ENCODE data around the gene E2F3.
"Not testable (repeated sequence)": the region's sequence is repeated elsewhere in the genome, so short reads cannot be mapped to it uniquely, and the experiment has no call there.

E2F3 gene

GRCh38 chr6:20487669-20488375 lies 86.1 kb downstream of the E2F3 start:
- Histone ChIP-seq H3K27me3 (ENCODE audit: insufficient read depth, low read length) (no peaks in the 10 kb centered on the region), H3K27ac (ENCODE audit: low read depth, low read length) (no peak overlapping the region), H3K9me3 (ENCODE audit: insufficient read depth, low read depth, low read length) (no peaks in the 10 kb centered on the region), H3K4me1 (ENCODE audit: insufficient read depth, low read length) (peaks cover 18% of the 10 kb centered on the region; the same call in 1 of the 2 replicates), H3K4me3 (ENCODE audit: low read length) (no peak overlapping the region), H3K9ac (ENCODE audit: low read depth, low read length) (no peak overlapping the region), H3K36me3 (ENCODE audit: insufficient read depth, low read length) (peaks cover 95% of the 10 kb centered on the region)
- WGBS = 92% methylated on average over 6 of the region's 6 CpGs

- no peaks in the 10 kb centered on the region for H3K9me3 ChIP-seq (ENCODE audit: insufficient read depth, low read depth, low read length)
- peaks cover 68% of the 10 kb centered on the region for H3K36me3 ChIP-seq (ENCODE audit: insufficient read depth, low read length)
- H3K27ac ChIP-seq (ENCODE audit: low read depth, low read length) = no peak overlapping the region
- H3K4me1 ChIP-seq (ENCODE audit: insufficient read depth, low read length) = 0 out of 2 replicates have a peak, but pooled peaks cover 5% of the 10 kb centered on the region
- no peak overlapping the region for H3K4me3 ChIP-seq (ENCODE audit: low read length)
- no peaks in the 10 kb centered on the region for H3K27me3 ChIP-seq (ENCODE audit: insufficient read depth, low read length)
- no peak overlapping the region for H3K9ac ChIP-seq (ENCODE audit: low read depth, low read length)
- 93% methylated on average over 6 of the region's 6 CpGs for WGBS
Measured at GRCh38 chr6:20490591-20490990, 88.9 kb downstream of the E2F3 start.

GRCh38 chr6:20492099-20492498 lies 90.4 kb downstream of the E2F3 start:
- 0 out of 2 replicates have a peak, but pooled peaks cover 5% of the 10 kb centered on the region for H3K4me1 ChIP-seq (ENCODE audit: insufficient read depth, low read length)
- H3K36me3 ChIP-seq (ENCODE audit: insufficient read depth, low read length) = peaks cover 55% of the 10 kb centered on the region
- no peak overlapping the region for H3K4me3 ChIP-seq (ENCODE audit: low read length)
- H3K9ac ChIP-seq (ENCODE audit: low read depth, low read length) = no peak overlapping the region
- no CpG with 5 or more reads among the region's 2 CpGs for WGBS
- H3K9me3 ChIP-seq (ENCODE audit: insufficient read depth, low read depth, low read length) = no peaks in the 10 kb centered on the region
- H3K27me3 ChIP-seq (ENCODE audit: insufficient read depth, low read length) = no peaks in the 10 kb centered on the region
- H3K27ac ChIP-seq (ENCODE audit: low read depth, low read length) = no peak overlapping the region

GRCh38 chr6:20497216-20498040 lies 95.7 kb downstream of the E2F3 start:
- H3K9ac ChIP-seq (ENCODE audit: low read depth, low read length) = no peak overlapping the region
- 0 out of 2 replicates have a peak, but pooled peaks cover under 1% of the 10 kb centered on the region for H3K4me1 ChIP-seq (ENCODE audit: insufficient read depth, low read length)
- WGBS = 93% methylated on average over 8 of the region's 8 CpGs
- no peaks in the 10 kb centered on the region for H3K27me3 ChIP-seq (ENCODE audit: insufficient read depth, low read length)
- no peaks in the 10 kb centered on the region for H3K9me3 ChIP-seq (ENCODE audit: insufficient read depth, low read depth, low read length)
- H3K27ac ChIP-seq (ENCODE audit: low read depth, low read length) = no peak overlapping the region
- peaks cover 3% of the 10 kb centered on the region for H3K36me3 ChIP-seq (ENCODE audit: insufficient read depth, low read length)
- H3K4me3 ChIP-seq (ENCODE audit: low read length) = no peak overlapping the region

GRCh38 chr6:20498041-20498385 lies 96.3 kb downstream of the E2F3 start:
- WGBS = 94% methylated on average over 2 of the region's 2 CpGs
- Histone ChIP-seq H3K9ac (ENCODE audit: low read depth, low read length) (no peak overlapping the region), H3K4me1 (ENCODE audit: insufficient read depth, low read length) (no peaks in the 10 kb centered on the region), H3K36me3 (ENCODE audit: insufficient read depth, low read length) (no peaks in the 10 kb centered on the region), H3K27ac (ENCODE audit: low read depth, low read length) (no peak overlapping the region), H3K27me3 (ENCODE audit: insufficient read depth, low read length) (no peaks in the 10 kb centered on the region), H3K4me3 (ENCODE audit: low read length) (no peak overlapping the region), H3K9me3 (ENCODE audit: insufficient read depth, low read depth, low read length) (no peaks in the 10 kb centered on the region)

- Histone ChIP-seq H3K27ac (ENCODE audit: low read depth, low read length) (no peak overlapping the region), H3K4me1 (ENCODE audit: insufficient read depth, low read length) (no peaks in the 10 kb centered on the region), H3K36me3 (ENCODE audit: insufficient read depth, low read length) (no peaks in the 10 kb centered on the region), H3K9ac (ENCODE audit: low read depth, low read length) (no peak overlapping the region), H3K9me3 (ENCODE audit: insufficient read depth, low read depth, low read length) (no peaks in the 10 kb centered on the region), H3K27me3 (ENCODE audit: insufficient read depth, low read length) (no peaks in the 10 kb centered on the region), H3K4me3 (ENCODE audit: low read length) (no peak overlapping the region)
- WGBS = 62% methylated on average over 1 of the region's 2 CpGs
Measured at GRCh38 chr6:20509212-20509611, 107.5 kb downstream of the E2F3 start.

- WGBS = 96% methylated on average over 2 of the region's 2 CpGs
- Histone ChIP-seq H3K27me3 (ENCODE audit: insufficient read depth, low read length) (no peaks in the 10 kb centered on the region), H3K4me1 (ENCODE audit: insufficient read depth, low read length) (no peaks in the 10 kb centered on the region), H3K4me3 (ENCODE audit: low read length) (no peak overlapping the region), H3K27ac (ENCODE audit: low read depth, low read length) (no peak overlapping the region), H3K9ac (ENCODE audit: low read depth, low read length) (no peak overlapping the region), H3K9me3 (ENCODE audit: insufficient read depth, low read depth, low read length) (no peaks in the 10 kb centered on the region), H3K36me3 (ENCODE audit: insufficient read depth, low read length) (no peaks in the 10 kb centered on the region)
Measured at GRCh38 chr6:20511852-20512251, 110.2 kb downstream of the E2F3 start.

GRCh38 chr6:20525208-20525607 lies 123.5 kb downstream of the E2F3 start:
- H3K4me3 ChIP-seq (ENCODE audit: low read length); H3K36me3 ChIP-seq (ENCODE audit: insufficient read depth, low read length); H3K9me3 ChIP-seq (ENCODE audit: insufficient read depth, low read depth, low read length); H3K9ac ChIP-seq (ENCODE audit: low read depth, low read length); H3K27me3 ChIP-seq (ENCODE audit: insufficient read depth, low read length); H3K27ac ChIP-seq (ENCODE audit: low read depth, low read length): not testable (repeated sequence)
- 95% methylated on average over 2 of the region's 3 CpGs for WGBS
- peaks cover 17% of the 10 kb centered on the region for H3K4me1 ChIP-seq (ENCODE audit: insufficient read depth, low read length)

GRCh38 chr6:20529086-20529448 lies 127.4 kb downstream of the E2F3 start:
- not testable (repeated sequence) for H3K27me3 ChIP-seq (ENCODE audit: insufficient read depth, low read length); H3K9me3 ChIP-seq (ENCODE audit: insufficient read depth, low read depth, low read length); H3K9ac ChIP-seq (ENCODE audit: low read depth, low read length); H3K27ac ChIP-seq (ENCODE audit: low read depth, low read length); H3K36me3 ChIP-seq (ENCODE audit: insufficient read depth, low read length); H3K4me3 ChIP-seq (ENCODE audit: low read length)
- H3K4me1 ChIP-seq (ENCODE audit: insufficient read depth, low read length) = peaks cover 14% of the 10 kb centered on the region
- WGBS = 41% methylated on average over 2 of the region's 5 CpGs

GRCh38 chr6:20532881-20533280 lies 131.2 kb downstream of the E2F3 start:
- Histone ChIP-seq H3K27me3 (ENCODE audit: insufficient read depth, low read length) (no peaks in the 10 kb centered on the region), H3K4me1 (ENCODE audit: insufficient read depth, low read length) (peaks cover 14% of the 10 kb centered on the region), H3K36me3 (ENCODE audit: insufficient read depth, low read length) (no peaks in the 10 kb centered on the region), H3K4me3 (ENCODE audit: low read length) (no peak overlapping the region), H3K9ac (ENCODE audit: low read depth, low read length) (no peak overlapping the region), H3K27ac (ENCODE audit: low read depth, low read length) (no peak overlapping the region), H3K9me3 (ENCODE audit: insufficient read depth, low read depth, low read length) (no peaks in the 10 kb centered on the region)
- WGBS = 87% methylated on average over 1 of the region's 1 CpG

GRCh38 chr6:20533746-20534294 lies 132.1 kb downstream of the E2F3 start:
- H3K9ac ChIP-seq (ENCODE audit: low read depth, low read length) = peak overlapping the region; percentile 91; the same call in 1 of the 2 replicates
- peak overlapping the region; percentile 87 for H3K4me3 ChIP-seq (ENCODE audit: low read length)

More at GRCh38 chr6:20533746-20534294, 132.1 kb downstream of the E2F3 start:
- no peaks in the 10 kb centered on the region for H3K9me3 ChIP-seq (ENCODE audit: insufficient read depth, low read depth, low read length)
- H3K4me1 ChIP-seq (ENCODE audit: insufficient read depth, low read length) = peaks cover 11% of the 10 kb centered on the region; the same call in 1 of the 2 replicates
- H3K36me3 ChIP-seq (ENCODE audit: insufficient read depth, low read length) = no peaks in the 10 kb centered on the region
- peak overlapping the region; percentile 85 for H3K27ac ChIP-seq (ENCODE audit: low read depth, low read length)
- no peaks in the 10 kb centered on the region for H3K27me3 ChIP-seq (ENCODE audit: insufficient read depth, low read length)
- 37% methylated on average over 4 of the region's 6 CpGs for WGBS

Data from HUES64 (cell line).